Hematopoietic multipotent progenitor cell treated with erythropoietin and hydrocortisone succinate and interleukin-3 and kit ligand, for 15 days (in vitro differentiated cells): ENCODE measurements around the gene TM2D3.

Source experiments
- DNase-seq: peaks from one replicate; pipeline ENCODE4 v3.0.0-alpha.2; 2015; ENCODE audit warnings: low spot score

Gene TM2D3

DNA sequence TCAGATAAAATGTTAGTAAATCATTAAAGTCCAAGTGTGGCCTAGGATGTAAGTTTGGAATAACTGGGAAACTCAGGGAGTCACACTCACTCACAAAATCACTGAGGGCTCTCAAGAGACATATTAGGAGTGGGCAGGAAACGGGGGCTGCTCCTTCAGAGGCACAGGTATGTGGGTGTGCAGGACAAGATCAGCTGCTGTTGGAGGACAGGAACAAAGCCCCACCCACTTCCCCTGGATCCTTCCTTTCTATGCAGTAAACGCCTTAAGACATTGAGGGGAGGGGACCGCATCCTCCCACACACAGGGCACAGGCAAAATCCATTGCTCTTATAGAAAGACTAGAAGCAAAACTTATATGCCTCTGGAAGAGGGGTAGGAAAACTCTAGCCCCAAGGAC lies 30.2 kb downstream of the TM2D3 start:
- no peak for DNase-seq

- DNase-seq = no peak
These were observed 31.5 kb downstream of the TM2D3 start for GRCh38 chr15:101620671-101621070.

DNA sequence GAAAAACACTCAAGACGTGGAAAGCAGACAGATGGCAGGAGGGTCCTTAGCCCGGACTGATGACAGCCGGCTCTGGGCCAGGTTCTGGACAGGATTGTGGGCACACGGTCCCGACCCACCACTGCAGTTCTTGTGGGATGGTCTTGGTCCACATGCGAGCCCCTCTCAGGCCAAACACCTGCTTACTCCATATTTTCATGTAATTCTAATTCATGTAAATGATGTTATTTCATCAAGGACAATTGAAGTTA lies 32.6 kb downstream of the TM2D3 start:
- DNase-seq = no peak

DNA sequence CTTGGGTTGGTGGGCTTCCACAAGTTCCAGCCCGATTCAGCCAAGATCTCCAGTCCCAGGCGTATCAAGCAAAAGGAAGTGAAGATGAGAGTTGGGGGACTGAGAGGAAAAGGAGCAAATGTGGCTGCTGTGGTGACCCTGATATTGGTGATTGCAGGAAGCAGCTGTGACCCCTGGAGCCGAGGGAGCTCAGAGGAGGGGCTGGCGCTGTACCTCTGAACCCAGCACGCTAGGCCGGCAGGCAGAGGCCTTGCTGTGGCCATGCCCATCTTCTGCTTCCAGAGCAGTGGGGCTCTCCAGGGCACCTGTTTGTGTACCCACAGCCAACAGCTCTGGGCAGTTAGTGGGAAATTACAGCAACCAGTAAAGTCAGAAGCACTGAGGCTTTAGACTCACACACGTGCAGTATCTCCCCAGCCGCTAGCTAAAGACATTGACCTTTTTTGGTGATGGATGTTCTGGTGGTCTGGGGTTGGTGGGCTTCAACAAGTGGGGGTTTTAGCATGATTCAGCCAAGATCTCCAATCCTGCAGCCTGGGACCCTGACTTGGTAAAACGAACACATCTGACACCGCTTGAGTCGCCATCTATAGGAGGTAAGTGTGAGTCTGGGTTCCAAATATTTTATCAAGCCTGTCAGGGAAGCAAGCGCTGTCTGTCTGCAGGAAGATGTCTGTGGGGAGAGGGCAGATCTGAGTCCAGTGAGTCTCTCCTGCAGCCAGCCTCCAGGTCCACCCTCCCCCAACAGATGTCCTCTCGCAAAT lies 33.1 kb downstream of the TM2D3 start:
- no peak for DNase-seq

GRCh38 chr15:101618076-101618475 lies 34.1 kb downstream of the TM2D3 start:
- DNase-seq = no peak

DNA sequence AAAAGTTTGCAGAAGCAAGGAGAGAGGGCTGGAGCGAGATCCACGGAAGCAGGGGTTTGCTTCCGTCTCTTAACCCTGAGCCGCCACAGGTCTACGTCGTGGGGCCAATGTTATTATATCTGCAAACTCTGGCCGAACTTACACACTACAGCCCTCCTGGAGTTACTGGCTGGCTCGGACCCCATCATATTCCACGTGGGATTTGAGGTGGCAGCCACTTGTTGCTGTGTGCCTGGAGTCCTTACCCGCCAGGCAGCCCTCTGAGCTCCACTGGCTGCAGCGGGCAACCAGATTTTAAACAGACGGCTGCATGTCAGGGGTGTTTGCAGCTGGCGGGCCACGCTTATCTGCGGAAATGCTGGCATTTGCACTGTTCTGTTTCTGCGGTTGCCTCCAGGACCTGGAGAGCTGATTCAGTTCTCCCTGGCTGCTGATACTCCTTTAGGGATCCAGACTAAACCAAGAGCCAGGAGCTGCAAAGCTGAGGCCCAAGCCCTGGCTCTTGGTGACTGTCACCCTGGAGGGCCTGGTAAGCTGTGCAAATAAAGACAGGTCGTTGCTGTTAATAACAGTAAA lies 34.7 kb downstream of the TM2D3 start:
- no peak for DNase-seq

GRCh38 chr15:101615986-101616848 lies 36.0 kb downstream of the TM2D3 start:
- DNase-seq = no peak

DNA sequence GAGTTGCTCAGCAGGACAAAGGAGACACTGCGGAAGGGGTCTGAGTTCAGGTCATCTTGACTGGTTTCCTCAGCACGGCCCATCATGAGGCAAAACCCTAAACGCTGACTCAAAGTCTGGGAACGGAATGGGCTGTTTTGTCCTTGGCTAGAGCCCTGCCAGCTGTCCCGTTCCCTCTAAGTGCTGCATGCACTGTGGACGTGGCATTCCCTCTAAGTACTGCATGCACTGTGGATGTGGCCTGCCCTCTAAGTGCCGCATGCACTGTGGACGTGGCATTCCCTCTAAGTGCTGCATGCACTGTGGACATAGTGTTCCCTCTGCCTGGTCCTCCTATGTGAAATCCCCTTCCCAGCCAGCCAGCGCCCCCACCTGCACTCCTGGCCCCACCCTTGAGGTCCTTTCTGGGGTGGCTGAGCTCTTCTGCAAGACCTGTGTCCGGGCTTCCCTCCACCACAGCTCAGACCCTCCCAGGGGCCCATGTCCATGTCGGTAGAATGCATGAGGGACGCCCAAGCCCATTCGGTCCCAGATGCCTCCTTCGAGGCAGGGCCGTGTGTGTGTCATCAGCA lies 36.7 kb downstream of the TM2D3 start:
- DNase-seq = no peak

- DNase-seq = no peak
These were observed 37.4 kb downstream of the TM2D3 start for GRCh38 chr15:101614761-101615160.

DNA sequence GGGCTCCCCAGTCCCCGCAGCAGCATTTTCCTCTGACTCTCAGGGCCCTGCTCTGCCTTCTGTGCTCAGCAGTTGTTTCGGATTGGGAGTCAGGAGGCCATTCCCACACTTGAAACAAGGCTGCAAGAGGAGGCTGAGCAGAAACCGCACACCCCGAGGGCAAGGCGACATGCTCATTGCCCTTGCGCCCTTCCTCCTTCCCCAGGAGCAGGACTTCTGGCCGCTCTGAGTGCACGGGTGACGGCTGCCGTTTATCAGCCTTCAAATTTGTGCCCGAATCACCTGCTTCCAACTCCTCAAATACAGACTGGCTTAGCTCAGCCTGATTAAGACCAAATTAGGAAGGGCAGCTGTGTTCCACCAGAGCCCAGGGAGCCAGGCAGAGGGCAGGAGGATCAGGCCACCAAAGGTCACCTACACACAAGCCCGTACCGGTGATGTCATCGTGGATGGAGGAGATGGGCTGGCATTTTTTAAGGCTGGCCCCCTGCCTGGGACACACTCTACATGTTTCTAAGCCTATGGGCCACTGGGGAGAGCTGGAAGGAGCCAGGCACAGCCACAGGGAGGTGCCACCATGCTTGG lies 38.1 kb downstream of the TM2D3 start:
- DNase-seq = no peak

DNA sequence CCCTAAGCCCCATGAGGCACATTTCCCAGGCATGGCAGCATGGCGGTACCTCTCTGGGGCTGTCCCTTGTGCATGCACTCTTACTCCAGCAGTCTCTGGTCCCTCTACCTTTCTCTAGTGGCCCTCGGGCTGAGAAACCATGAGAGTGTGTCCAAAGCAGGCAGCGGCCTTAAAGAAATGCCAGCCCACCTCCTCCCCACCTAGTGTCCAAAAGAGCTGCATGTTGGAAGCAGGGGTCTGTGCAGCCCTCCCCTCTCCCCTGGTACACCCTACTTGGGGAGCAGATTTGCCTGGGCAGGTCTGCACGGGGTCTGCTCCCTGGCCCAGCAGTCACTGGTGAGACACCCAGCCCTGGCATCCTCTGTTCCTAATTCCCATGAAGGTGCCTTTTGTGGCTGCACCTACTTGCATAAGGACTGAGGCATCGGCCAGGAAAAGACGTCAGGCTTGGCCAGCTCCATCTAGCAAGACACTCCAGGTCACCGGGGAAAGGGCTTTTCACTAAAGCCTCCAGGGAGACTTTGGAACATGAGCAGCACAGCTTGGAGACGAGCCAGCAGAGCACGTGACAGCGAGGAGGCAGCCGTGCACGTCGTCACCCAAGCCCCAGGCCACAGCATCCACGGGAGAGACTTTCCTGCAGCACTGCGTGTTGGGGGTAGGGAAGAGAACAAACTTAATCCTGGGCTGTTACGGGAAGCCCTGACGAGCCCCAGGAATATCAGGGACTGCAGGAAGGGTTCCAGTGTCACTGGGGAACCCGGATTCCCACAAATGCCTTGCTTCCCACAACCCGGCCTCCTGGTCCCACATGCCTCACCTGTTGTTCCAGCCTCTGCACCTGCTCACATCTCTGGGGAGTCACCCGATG lies 38.8 kb downstream of the TM2D3 start:
- DNase-seq = no peak

DNA sequence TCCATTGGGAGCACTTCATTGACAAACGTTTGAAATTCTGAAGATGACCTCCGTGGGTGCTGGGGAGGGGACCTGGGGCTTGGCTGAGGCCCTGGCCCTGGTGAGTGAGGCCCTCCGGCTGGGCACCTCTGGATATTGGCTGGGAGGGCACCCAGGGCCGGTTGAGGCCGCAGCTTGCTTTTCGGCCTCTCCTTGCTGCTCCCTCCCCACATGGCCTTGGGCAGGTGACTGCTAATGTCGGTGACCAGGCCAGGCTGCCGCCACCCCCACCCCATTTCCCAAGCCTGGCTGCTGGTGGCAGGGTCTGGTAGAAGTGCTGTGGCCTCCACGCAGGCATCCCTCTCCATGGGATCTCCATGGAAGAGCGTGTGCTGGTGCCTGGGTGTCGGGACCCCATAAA lies 39.5 kb downstream of the TM2D3 start:
- no peak for DNase-seq

DNA sequence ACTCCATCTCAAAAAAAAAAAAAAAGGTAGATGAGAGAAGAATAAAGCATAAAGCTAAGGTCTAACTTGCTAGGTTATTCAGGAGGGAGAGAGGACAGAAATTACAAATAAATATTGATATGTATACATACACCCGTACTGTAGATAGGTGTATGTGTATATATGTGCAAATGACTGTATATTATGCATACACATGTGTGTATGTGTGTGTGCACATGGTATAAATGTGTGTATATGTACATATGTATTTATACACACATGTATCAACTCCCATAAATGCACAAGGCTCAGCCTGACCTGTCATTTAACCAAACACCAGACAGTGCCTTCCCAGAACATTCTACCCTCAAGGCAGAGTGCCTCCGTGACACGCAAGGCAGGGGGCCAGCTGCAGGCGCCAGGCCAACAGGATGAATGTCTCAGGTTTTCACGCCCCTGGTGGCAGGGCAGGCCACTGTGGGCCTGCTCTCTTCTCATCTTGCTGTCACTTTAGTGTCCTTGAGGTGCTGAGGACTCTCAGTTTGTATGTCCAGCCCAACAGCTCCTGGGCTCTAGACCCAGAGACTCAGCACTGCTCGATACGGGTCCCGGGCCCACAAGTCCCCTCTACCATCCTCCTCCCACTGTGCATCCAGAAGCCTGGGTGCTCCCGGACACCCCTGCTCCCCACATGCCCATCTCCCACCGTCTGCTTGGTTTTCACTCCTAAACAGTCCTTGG lies 40.4 kb downstream of the TM2D3 start:
- no peak for DNase-seq

DNA sequence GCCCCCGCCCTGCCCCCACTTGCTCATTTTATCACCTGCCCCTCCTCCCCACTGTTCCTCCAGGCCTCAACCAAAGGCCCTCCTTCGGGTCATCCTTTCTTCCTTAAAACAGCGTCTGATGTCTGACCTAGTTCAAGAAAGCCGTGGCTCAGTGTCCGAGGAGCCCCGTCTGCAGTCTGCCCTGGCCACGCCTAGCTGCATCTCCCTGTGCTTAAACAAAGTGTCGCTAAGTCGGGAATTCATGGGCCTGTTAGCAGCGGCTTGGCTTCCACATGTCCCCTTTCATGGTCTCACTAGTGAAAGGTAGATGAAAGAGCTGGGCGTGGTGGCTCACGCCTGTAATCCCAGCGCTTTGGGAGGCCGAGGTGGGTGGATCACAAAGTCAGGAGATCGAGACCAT lies 41.2 kb downstream of the TM2D3 start:
- DNase-seq = no peak

DNA sequence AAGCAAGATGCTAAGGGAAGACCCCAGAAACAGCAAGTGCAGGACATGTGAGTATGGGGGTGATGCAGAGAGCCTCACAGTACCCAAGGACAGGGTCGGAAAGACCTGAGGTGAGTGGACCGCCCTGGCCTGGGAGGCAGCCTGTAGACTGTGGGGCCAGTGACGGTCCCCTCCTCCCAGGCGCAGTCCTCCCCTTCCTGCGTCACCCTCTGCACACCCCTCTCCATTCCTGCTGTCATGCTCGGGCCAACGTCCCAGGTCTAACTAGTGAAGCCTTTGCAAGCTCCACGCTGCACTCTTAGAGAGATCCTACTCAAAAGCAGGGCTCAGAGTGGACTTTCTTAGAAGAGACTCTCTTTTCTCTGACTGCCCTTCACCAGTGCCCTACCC lies 41.6 kb downstream of the TM2D3 start:
- DNase-seq = no peak

GRCh38 chr15:101609742-101610610 lies 42.2 kb downstream of the TM2D3 start:
- DNase-seq = no peak

DNA sequence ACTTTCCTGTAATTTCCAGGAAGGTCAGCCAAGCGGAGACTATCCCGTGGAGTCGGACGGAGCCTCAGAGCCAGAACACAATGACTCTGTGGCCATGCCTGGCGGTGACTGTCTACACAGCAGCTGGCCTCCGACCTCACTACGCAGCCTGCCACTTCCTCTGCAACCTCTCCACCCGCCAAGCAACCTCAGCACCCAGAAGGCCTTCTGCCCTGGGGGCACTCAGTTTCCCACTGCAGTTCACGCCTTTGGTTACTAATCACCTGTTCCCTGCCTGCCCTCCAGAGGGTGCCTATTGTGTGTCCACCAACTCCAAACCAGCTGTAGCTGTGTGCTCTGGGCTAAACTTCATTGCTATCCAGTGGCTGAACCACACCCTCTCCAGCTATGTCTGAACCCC lies 44.0 kb downstream of the TM2D3 start:
- DNase-seq = no peak

- no peak for DNase-seq
These were observed 45.1 kb downstream of the TM2D3 start for GRCh38 chr15:101607108-101607507.

DNA sequence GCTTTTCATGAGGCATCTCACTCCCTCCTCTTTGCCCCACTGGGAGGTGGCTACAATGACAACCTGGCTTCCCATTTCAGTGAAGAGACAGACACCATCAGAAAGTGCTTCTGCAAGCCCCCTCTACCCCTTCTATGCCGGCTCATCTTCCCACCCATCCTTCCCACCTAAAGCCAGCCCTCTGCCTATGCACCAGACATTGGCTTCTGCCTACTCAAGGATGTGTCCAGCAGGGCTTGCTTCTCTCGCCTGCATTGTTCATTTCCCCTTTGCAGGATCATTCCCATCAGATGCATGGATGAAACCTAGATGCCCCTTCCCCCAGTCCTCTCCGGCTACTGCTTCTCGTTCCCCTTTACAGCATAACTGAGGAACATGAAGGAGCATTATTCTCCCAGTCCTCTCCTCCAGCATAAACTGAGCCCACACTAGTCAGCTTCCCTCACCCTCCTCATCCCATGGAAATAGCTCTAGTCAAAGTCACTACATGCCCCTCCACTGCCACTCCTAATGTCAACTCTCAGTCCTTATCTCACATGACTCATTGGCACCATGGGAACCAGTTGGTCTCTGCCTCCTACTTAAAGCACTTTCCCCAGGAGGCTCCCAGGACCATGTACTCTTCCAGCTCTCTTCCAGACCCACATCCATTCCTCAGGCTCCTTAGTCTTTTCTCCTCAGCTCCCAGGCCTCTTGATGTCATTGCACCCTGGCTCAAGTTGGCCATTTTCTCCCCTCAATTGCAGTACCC lies 47.9 kb downstream of the TM2D3 start:
- DNase-seq = no peak
